Measurements from ENCODE around the gene TNKS2. TPM values are rescaled to one million over a fixed set of nuclear protein-coding genes. Genes with fewer than 3 reads are reported as not detected.

TNKS2 gene
- total RNA-seq, 1 donor from 2014 or later, result 54.0 TPM

DNA sequence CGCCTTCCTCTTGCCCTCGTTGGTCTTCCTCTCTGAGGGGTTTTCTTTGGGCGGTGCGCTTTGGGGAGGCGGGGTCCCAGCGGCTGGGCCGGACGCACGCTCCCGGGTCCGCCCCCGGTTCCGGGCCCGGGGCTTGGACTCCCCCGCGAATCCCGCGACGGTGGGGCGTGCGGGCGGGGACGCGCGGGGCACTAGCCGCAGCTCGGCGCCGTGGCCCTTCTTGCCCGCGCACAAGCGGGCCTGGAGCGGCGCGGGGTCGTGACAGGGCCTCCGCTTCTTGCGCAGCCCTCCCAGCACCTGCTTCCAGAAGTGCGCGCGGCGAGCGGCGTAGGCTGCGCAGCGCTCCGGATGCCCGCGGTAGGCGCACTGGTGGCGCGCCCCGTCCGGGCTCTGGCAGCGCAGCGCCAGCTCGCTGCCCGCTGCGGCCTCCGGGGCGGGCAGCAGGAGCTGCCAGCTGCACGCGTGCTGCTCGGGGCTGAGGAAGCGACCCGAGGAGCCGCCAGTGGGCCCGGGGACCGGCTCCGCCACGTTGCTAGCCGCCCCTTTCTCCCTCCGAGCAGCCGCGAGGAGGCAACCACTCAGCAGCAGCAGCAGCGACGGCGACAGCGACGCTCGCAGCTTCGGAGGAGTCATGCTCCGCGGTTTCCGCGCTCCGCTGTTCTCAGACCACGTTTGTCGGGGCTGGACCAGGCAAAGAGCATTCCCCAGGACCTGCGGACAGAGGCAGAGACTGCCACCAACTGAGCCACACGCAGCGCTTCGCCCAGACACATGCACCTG lies 110.3 kb downstream of the TNKS2 start:
- no peak for DNase-seq (ENCODE audit: low read depth, low spot score)

DNA sequence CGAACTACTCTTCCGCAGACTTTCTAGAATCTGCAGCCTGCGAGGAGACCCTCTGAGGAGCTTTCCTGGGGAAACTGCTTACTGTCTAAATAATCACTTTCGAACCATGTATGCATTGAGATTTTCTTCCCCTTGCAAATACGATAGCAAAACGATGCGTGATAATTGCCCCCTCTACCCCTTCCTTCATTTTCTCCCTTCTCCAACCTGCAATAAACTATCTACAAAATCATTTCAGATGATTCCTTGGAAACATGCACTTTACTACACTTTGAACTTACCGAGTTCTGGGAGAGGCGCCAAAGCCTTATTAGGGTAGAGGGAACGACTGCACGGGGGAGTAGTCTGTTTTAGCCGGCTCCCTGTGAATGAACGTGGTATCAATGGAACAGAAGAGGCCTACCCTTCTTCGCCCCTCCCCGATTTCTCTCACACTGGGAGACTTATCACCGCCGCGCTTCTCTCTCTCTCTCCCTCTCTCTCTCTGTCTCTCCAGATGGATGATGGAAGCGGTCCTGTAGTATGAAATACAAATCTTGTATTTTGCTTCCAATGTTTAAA lies 111.0 kb downstream of the TNKS2 start, which contains the start of gene FGFBP3:
FGFBP3 (minus strand) TSS at position 370 of the 561 bp plus-strand sequence. CDS start 517 bp downstream, outside the sequence.
- DNase-seq (ENCODE audit: low read depth, low spot score), result no peak

- DNase-seq (ENCODE audit: low read depth, low spot score), result no peak
Observed at GRCh38 chr10:91910467-91910866, 112.2 kb downstream of the TNKS2 start.

Other genes starting within 250 kb of the TNKS2 start
- 1.2 and 2.1 TPM in 2 replicates for gene PPP1R3C, start 165.4 kb upstream of the TNKS2 start, total RNA-seq
- 0.20 and 0.28 TPM in 2 replicates for gene FGFBP3, start 111.1 kb downstream of the TNKS2 start, total RNA-seq
- gene BTAF1, start 125.3 kb downstream of the TNKS2 start, total RNA-seq, result 30.6 and 36.5 TPM in 2 replicates

All from pulmonary artery endothelial cell (primary cell).